ENCODE results near the gene LRRC52. TPM values are rescaled to one million over a fixed set of nuclear protein-coding genes. Genes with fewer than 3 reads are reported as not detected.

Gene LRRC52
- total and polyA plus RNA-seq, 9 of the 15 experiments (the other 6 are each of a cell fraction or from before 2014, with no cell fraction given): not detected

DNA sequence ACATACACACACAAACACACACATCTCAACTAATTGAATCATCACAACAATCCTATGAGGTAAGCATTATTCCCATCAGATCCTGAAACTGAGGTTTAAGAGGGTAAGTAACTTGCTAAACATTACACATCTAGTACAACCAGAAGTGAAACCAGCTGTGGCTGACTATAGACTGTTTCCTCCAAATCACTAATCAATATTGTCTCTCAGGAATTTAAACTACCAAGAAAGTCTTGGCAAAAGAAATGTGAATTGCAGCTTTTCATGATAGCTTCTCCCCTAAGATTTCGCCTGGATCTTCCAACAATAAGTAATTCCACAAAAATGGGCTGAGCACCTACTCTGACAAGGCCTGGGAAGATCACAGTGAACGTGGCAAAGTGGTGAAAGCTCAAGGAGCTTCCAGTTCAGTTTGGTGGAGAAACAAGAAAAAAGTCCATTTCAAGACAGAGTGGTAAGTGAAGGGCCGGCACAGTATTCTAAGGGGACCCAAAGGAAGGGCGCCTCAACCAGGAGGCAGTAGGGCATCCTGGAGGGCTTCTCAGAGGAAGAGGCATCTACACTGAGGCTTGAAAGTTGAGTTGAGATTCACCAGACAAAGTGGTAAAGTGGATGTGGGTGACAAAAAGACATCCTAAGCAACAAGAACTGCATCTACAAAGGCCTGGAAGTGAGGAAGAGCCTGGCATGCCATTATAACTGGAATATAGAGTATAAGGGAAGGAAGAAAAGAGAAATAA, 22.1 kb downstream of the LRRC52 start:
- ChIA-PET POLR2A (interaction anchor here (1.5 kb wide), 1 partner anchor 15 kb away, joined by 4 read pairs; no protein-coding TSS in a partner anchor), CTCF (ENCODE audit: low intra/inter-chr PET ratio) (no interaction called here)
- TF ChIP-seq ZNF23 (CRISPR knock-in tag; IDR thresholded peaks at IDR 0.05) (no peak), ZFP36 (IDR thresholded peaks at IDR 0.05; ENCODE audit: low read depth, low read length, partially characterized antibody) (peak; percentile 84), RBM25 (IDR thresholded peaks at IDR 0.05; ENCODE audit: low read depth, low read length, severe bottlenecking) (peak; percentile 4)
- Histone ChIP-seq H3K4me3 (no peak overlapping the region), H3K36me3 (ENCODE audit: control insufficient read depth, insufficient read depth, low read length) (no peaks in the 10 kb centered on the region), H3K27ac (ENCODE audit: extremely low read depth, low read depth, low read length) (no peak overlapping the region), H3K27me3 (ENCODE audit: control insufficient read depth in 2 of 2, insufficient read depth in 2 of 2, low read length in 2 of 2) (peaks cover 6 to 36% of the 10 kb centered on the region in 2 experiments), H3K4me2 (ENCODE audit: insufficient read depth, low read length) (no peak overlapping the region), H3K9me1 (ENCODE audit: control insufficient read depth, insufficient read depth, low read length) (no peaks in the 10 kb centered on the region), H3K4me1 (replicated peaks in 1 of 2; ENCODE audit: control insufficient read depth in 2 of 2, insufficient read depth in 2 of 2, low read length in 2 of 2) (no peaks in the 10 kb centered on the region), H3K9me3 (replicated peaks; ENCODE audit: control insufficient read depth, insufficient read depth, low read depth, low read length) (no peaks in the 10 kb centered on the region), H2AFZ (ENCODE audit: low read depth, low read length) (no peak overlapping the region), H3K9ac (ENCODE audit: insufficient read depth in 1 of 2, low read depth in 2 of 2, low read length in 2 of 2) (no peak overlapping the region), H4K20me1 (replicated peaks; ENCODE audit: control insufficient read depth, insufficient read depth, low read length) (no peaks in the 10 kb centered on the region), H3K79me2 (ENCODE audit: control insufficient read depth, insufficient read depth, low read length) (no peaks in the 10 kb centered on the region)
- intact Hi-C loops (cut with micrococcal nuclease): no loop called here
- BruUV-seq (replicated peaks): no TSS peak
- FAIRE-seq: no peak
- 3% methylated on average over 4 of the region's 4 CpGs for WGBS (ENCODE audit: insufficient coverage, low coverage, missing lambda C conversion rate)
- in situ Hi-C loops (cut with MboI): no loop called here
- no peak for ATAC-seq
- no peak for DNase-seq (ENCODE audit: extremely low read depth in 1 of 4, low spot score in 3 of 4)

DNA sequence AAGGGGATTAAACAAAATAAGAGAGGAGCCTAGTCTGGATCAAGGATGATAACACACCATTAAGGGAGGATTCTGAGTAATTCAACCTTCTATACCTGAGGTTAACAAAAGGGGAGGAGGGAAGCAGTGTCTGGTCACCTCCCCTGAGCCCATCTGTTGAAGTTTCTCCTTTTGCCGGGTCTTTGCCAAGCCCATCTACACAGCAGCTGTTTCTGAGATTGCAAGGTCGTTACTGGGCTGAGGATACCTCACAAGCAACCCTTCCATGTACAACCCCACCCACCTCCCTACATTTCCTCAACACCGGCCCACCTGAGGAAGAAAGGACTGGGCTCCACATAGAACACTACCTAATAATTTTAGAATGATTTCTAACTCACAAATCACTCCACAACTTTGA, 26.3 kb downstream of the LRRC52 start:
- Histone ChIP-seq H4K20me1 (replicated peaks; ENCODE audit: control insufficient read depth, insufficient read depth, low read length) (no peaks in the 10 kb centered on the region), H3K4me2 (ENCODE audit: insufficient read depth, low read length) (no peak overlapping the region), H3K4me3 (no peak overlapping the region), H3K9me3 (replicated peaks; ENCODE audit: control insufficient read depth, insufficient read depth, low read depth, low read length) (no peaks in the 10 kb centered on the region), H3K36me3 (ENCODE audit: control insufficient read depth, insufficient read depth, low read length) (no peaks in the 10 kb centered on the region), H3K9me1 (ENCODE audit: control insufficient read depth, insufficient read depth, low read length) (no peaks in the 10 kb centered on the region), H3K79me2 (ENCODE audit: control insufficient read depth, insufficient read depth, low read length) (no peaks in the 10 kb centered on the region), H2AFZ (ENCODE audit: low read depth, low read length) (no peak overlapping the region), H3K27me3 (ENCODE audit: control insufficient read depth in 2 of 2, insufficient read depth in 2 of 2, low read length in 2 of 2) (peaks cover 2 to 12% of the 10 kb centered on the region in 2 experiments; a peak in 3 of 5 replicates), H3K27ac (ENCODE audit: extremely low read depth, low read depth, low read length) (no peak overlapping the region), H3K4me1 (replicated peaks in 1 of 2; ENCODE audit: control insufficient read depth in 2 of 2, insufficient read depth in 2 of 2, low read length in 2 of 2) (no peaks in the 10 kb centered on the region), H3K9ac (ENCODE audit: insufficient read depth in 1 of 2, low read depth in 2 of 2, low read length in 2 of 2) (no peak overlapping the region; a peak in 1 of 4 replicates)
- TF ChIP-seq GABPB2 (CRISPR knock-in tag; conservative IDR thresholded peaks at IDR 0.05) (no peak), NFRKB (IDR thresholded peaks at IDR 0.05; ENCODE audit: low read depth) (no peak), TRIM24 (IDR thresholded peaks at IDR 0.05) (no peak), RBM17 (IDR thresholded peaks at IDR 0.05; ENCODE audit: borderline replicate concordance, low read depth, low read length) (no peak), NR2C2 (CRISPR knock-in tag; IDR thresholded peaks at IDR 0.05) (no peak), NR2C2 (tag; IDR thresholded peaks at IDR 0.05) (no peak), ZNF212 (CRISPR knock-in tag; IDR thresholded peaks at IDR 0.05) (no peak)
- in situ Hi-C loops (cut with MboI) (no loop called here), intact Hi-C loops (cut with micrococcal nuclease) (no loop called here)
- POLR2A ChIA-PET: interaction anchor here (2.3 kb wide), 1 partner anchor 15 kb away, joined by 7 read pairs; no protein-coding TSS in a partner anchor
- FAIRE-seq (no peak), ATAC-seq (no peak), DNase-seq (ENCODE audit: extremely low read depth in 1 of 4, low spot score in 3 of 4) (no peak)
- BruUV-seq (replicated peaks): no TSS peak
- WGBS (ENCODE audit: insufficient coverage, low coverage, missing lambda C conversion rate): 0% methylated on average over 3 of the region's 3 CpGs
- CTCF ChIA-PET (ENCODE audit: low intra/inter-chr PET ratio): no interaction called here
